CD4-positive, alpha-beta memory T cell (primary cell): ENCODE data around the gene ALDH7A1. TPM values are rescaled to one million over a fixed set of nuclear protein-coding genes. Genes with fewer than 3 reads are reported as not detected.
A peak's percentile ranks its signal among the peaks of the same experiment; 100 is the strongest.
"Not testable (repeated sequence)": the region's sequence is repeated elsewhere in the genome, so short reads cannot be mapped to it uniquely, and the experiment has no call there.

Experiments used
- CTCF ChIA-PET: fragments of 350-600 bp; sonication (Branson Sonifier 250); formaldehyde crosslinking; loops from one replicate; lab custom pipeline; 2021; ENCODE audit warnings: inconsistent platforms; ENCODE audit not compliant: partially characterized antibody; lab: Charles Lee
- POLR2A ChIA-PET: fragments of 350-600 bp; sonication (Branson Sonifier 250); formaldehyde crosslinking; loops from one replicate; lab custom pipeline; 2021; ENCODE audit not compliant: partially characterized antibody; lab: Charles Lee
- DNase-seq, 5 donors: peaks; one replicate each; pipeline versions ENCODE4 v3.0.0 to v3.0.0-alpha.2; 2020 to 2022; ENCODE audit warnings: mixed read lengths in 1 of 5
- H3K27ac ChIP-seq: one replicate; pipeline ENCODE4 v1.7.0; 2013; ENCODE audit warnings: low read depth, low read length
- H3K27me3 ChIP-seq: 2 replicates; pipeline ENCODE4 v1.7.0; 2013; ENCODE audit warnings: mild to moderate bottlenecking, low read length, moderate library complexity; ENCODE audit not compliant: insufficient read depth
- H3K36me3 ChIP-seq: 2 replicates; pipeline ENCODE4 v1.7.0; 2013; ENCODE audit warnings: mild to moderate bottlenecking, low read length, moderate library complexity; ENCODE audit not compliant: insufficient read depth
- H3K4me1 ChIP-seq: 2 replicates; pipeline ENCODE4 v1.7.0; 2013; ENCODE audit warnings: mild to moderate bottlenecking, low read length, moderate library complexity; ENCODE audit not compliant: insufficient read depth
- H3K4me3 ChIP-seq, 2 donors: one replicate each; pipeline ENCODE4 v1.7.0; 2013; ENCODE audit warnings: low read length in 2 of 2, mild to moderate bottlenecking in 1 of 2
- H3K9me3 ChIP-seq, 2 donors: one replicate each; pipeline ENCODE4 v1.7.0; 2013; ENCODE audit warnings: low read length in 2 of 2, control low read depth in 1 of 2; ENCODE audit not compliant: control insufficient read depth in 1 of 2
- H3K27ac Mint-ChIP-seq, 7 donors: one replicate each; pipeline ENCODE4 v1.8.0; 2020 to 2021; ENCODE audit warnings: mixed read lengths in 7 of 7, mild to moderate bottlenecking in 6 of 7, inconsistent platforms in 3 of 7, moderate library complexity in 3 of 7
- H3K27me3 Mint-ChIP-seq, 2 donors: one replicate each; pipeline ENCODE4 v1.8.0; 2020 to 2021; ENCODE audit warnings: mixed read lengths in 2 of 2
- H3K36me3 Mint-ChIP-seq, 2 donors: one replicate each; pipeline ENCODE4 v1.8.0; 2020 to 2021; ENCODE audit warnings: mixed read lengths in 2 of 2, inconsistent platforms in 1 of 2, mild to moderate bottlenecking in 1 of 2
- H3K4me1 Mint-ChIP-seq, 4 donors: one replicate each; pipeline ENCODE4 v1.8.0; 2020 to 2021; ENCODE audit warnings: mixed read lengths in 4 of 4, mild to moderate bottlenecking in 1 of 4
- H3K4me3 Mint-ChIP-seq, 8 donors: one replicate each; pipeline ENCODE4 v1.8.0; 2020 to 2021; ENCODE audit warnings: mixed read lengths in 8 of 8, mild to moderate bottlenecking in 7 of 8, moderate library complexity in 6 of 8, inconsistent platforms in 3 of 8
- H3K9me3 Mint-ChIP-seq, 8 donors: one replicate each; pipeline ENCODE4 v1.8.0; 2020 to 2021; ENCODE audit warnings: mixed read lengths in 8 of 8, mild to moderate bottlenecking in 5 of 8, inconsistent platforms in 3 of 8, moderate library complexity in 1 of 8
- intact Hi-C: fragments of 100-400 bp; cut with micrococcal nuclease; formaldehyde crosslinking; loops from one replicate; pipeline ENCODE4 v1.15.1; 2023
- polyA plus RNA-seq, 2 donors: library from polyadenylated mRNA; unstranded; fragments of 300-500 nt; fragmentation: Illumina TruSeq; gene quantifications; one replicate each; pipeline ENCODE4 v1.2.3, GENCODE V29; 2021
- total RNA-seq, 2 experiments: library from RNA; stranded (reverse); gene quantifications; one replicate each; pipeline ENCODE4 v1.2.3, GENCODE V29; 2021

The ALDH7A1 gene
- total and polyA plus RNA-seq, 4 experiments from 2014 or later = 1.3 to 4.8 (median 1.8) TPM

DNA sequence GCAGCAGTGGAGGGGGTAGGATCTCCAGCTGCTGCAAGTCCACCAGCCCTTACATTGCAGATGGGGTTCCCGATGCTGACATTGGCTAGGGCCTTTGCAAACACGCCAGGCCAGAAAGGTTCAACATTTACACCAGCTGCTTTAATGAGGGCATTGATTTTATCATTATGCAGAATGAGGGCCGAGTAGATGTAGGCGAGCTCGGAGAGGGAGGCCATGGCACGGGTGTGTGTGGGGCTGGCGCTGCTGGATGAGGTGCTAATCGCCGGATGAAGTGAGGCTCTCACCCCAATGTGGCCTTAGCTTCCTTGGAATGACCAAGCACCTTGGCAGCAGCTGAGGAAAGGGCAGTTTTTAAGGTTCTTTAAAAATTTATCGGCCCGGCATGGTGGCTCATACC, 33.1 kb upstream of the ALDH7A1 start:
- Mint-ChIP-seq H3K4me1 (peaks cover 0 to 2% (median 0%) of the 10 kb centered on the region in 4 donors), H3K4me3 (no peak overlapping the region), H3K36me3 (peaks cover 15 to 31% of the 10 kb centered on the region in 2 donors), H3K27me3 (no peaks in the 10 kb centered on the region), H3K9me3 (no peaks in the 10 kb centered on the region), H3K27ac (peak overlapping the region in 1 of 7 donors; percentile 37)
- Histone ChIP-seq H3K36me3 (peaks cover 7% of the 10 kb centered on the region), H3K9me3 (no peaks in the 10 kb centered on the region), H3K27ac (no peak overlapping the region), H3K27me3 (no peaks in the 10 kb centered on the region), H3K4me1 (no peaks in the 10 kb centered on the region), H3K4me3 (no peak overlapping the region)
- ChIA-PET CTCF (no interaction called here), POLR2A (no interaction called here)
- DNase-seq = no peak
- intact Hi-C loops = no loop called here

- POLR2A ChIA-PET = no interaction called here
- H3K27ac ChIP-seq = no peak overlapping the region
- no peak overlapping the region for H3K4me3 ChIP-seq
- CTCF ChIA-PET = interaction anchor here (1.2 kb wide), 1 partner anchor 24 kb away, joined by 3 read pairs; no protein-coding TSS in a partner anchor
- H3K4me1 Mint-ChIP-seq = peaks cover 0 to 2% (median 0%) of the 10 kb centered on the region in 4 donors
- no peaks in the 10 kb centered on the region for H3K9me3 Mint-ChIP-seq
- H3K36me3 Mint-ChIP-seq = peaks cover 15 to 53% of the 10 kb centered on the region in 2 donors
- H3K9me3 ChIP-seq = no peaks in the 10 kb centered on the region
- H3K4me3 Mint-ChIP-seq = no peak overlapping the region
- no peaks in the 10 kb centered on the region for H3K27me3 Mint-ChIP-seq
- peaks cover 18% of the 10 kb centered on the region for H3K36me3 ChIP-seq
- no peaks in the 10 kb centered on the region for H3K4me1 ChIP-seq
- H3K27me3 ChIP-seq = no peaks in the 10 kb centered on the region
- intact Hi-C loops = no loop called here
- H3K27ac Mint-ChIP-seq = no peak overlapping the region
- no peak for DNase-seq
These were observed 29.5 kb upstream of the ALDH7A1 start for GRCh38 chr5:126624534-126624933.

DNA sequence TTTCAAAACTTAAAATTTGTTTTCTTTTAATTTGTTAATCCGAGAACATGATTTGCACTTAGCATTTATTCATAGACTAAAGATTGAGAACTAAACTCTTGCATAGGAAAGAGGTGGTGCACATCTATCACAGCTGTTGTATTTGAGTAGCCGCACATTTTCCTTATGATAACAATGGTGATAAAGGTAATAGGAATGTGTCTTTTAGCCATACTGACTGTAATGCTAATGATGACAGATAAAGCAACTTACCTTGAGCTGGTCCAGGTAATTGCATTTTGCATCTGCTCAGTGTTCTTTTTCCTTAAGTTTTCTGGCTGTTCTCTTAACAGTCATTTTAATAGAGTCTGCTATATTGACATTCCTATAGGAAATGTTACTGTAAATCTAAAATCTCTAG, 24.8 kb upstream of the ALDH7A1 start:
- H3K9me3 ChIP-seq = no peaks in the 10 kb centered on the region
- H3K27me3 ChIP-seq = no peaks in the 10 kb centered on the region
- H3K27ac ChIP-seq = no peak overlapping the region
- peaks cover 19% of the 10 kb centered on the region for H3K36me3 ChIP-seq
- ChIA-PET CTCF (no interaction called here), POLR2A (interaction anchor here (1.4 kb wide), 1 partner anchor 9 kb away, joined by 3 read pairs; no protein-coding TSS in a partner anchor)
- Mint-ChIP-seq H3K4me3 (no peak overlapping the region), H3K27me3 (no peaks in the 10 kb centered on the region), H3K36me3 (peaks cover 14 to 68% of the 10 kb centered on the region in 2 donors), H3K27ac (peak overlapping the region in 1 of 7 donors; percentile 36), H3K9me3 (no peaks in the 10 kb centered on the region), H3K4me1 (peaks cover 0 to 8% (median under 1%) of the 10 kb centered on the region in 4 donors)
- intact Hi-C loops = no loop called here
- no peak for DNase-seq
- H3K4me3 ChIP-seq = no peak overlapping the region
- no peaks in the 10 kb centered on the region for H3K4me1 ChIP-seq

GRCh38 chr5:126617603-126618002, 22.6 kb upstream of the ALDH7A1 start:
- H3K4me1 ChIP-seq, H3K27ac ChIP-seq, H3K4me3 Mint-ChIP-seq, intact Hi-C loops, H3K27me3 ChIP-seq, H3K27ac Mint-ChIP-seq, H3K27me3 Mint-ChIP-seq, H3K4me3 ChIP-seq, POLR2A ChIA-PET, H3K9me3 ChIP-seq, H3K9me3 Mint-ChIP-seq, CTCF ChIA-PET, DNase-seq: not testable (repeated sequence)
- Mint-ChIP-seq H3K4me1 (peaks cover 2 to 19% (median 7%) of the 10 kb centered on the region in 4 donors), H3K36me3 (peaks cover 7 to 65% of the 10 kb centered on the region in 2 donors)
- peaks cover 22% of the 10 kb centered on the region for H3K36me3 ChIP-seq

GRCh38 chr5:126615286-126615685, 20.3 kb upstream of the ALDH7A1 start:
- Histone ChIP-seq H3K9me3 (no peaks in the 10 kb centered on the region), H3K27me3 (no peaks in the 10 kb centered on the region), H3K4me1 (no peaks in the 10 kb centered on the region), H3K36me3 (peaks cover 23% of the 10 kb centered on the region), H3K4me3 (no peak overlapping the region), H3K27ac (no peak overlapping the region)
- intact Hi-C loops = no loop called here
- ChIA-PET CTCF (interaction anchor here (0.6 to 1.1 kb wide), 2 partner anchors 8 to 20 kb away, joined by 3 read pairs; partner anchors contain the start of gene ALDH7A1), POLR2A (no interaction called here)
- no peaks in the 10 kb centered on the region for H3K9me3 Mint-ChIP-seq
- peak overlapping the region in 1 of 7 donors; percentile 17 for H3K27ac Mint-ChIP-seq
- DNase-seq = no peak
- peaks cover 9 to 36% (median 18%) of the 10 kb centered on the region in 4 donors for H3K4me1 Mint-ChIP-seq
- no peaks in the 10 kb centered on the region for H3K27me3 Mint-ChIP-seq
- H3K4me3 Mint-ChIP-seq = no peak overlapping the region
- H3K36me3 Mint-ChIP-seq = peaks cover 21 to 70% of the 10 kb centered on the region in 2 donors

DNA sequence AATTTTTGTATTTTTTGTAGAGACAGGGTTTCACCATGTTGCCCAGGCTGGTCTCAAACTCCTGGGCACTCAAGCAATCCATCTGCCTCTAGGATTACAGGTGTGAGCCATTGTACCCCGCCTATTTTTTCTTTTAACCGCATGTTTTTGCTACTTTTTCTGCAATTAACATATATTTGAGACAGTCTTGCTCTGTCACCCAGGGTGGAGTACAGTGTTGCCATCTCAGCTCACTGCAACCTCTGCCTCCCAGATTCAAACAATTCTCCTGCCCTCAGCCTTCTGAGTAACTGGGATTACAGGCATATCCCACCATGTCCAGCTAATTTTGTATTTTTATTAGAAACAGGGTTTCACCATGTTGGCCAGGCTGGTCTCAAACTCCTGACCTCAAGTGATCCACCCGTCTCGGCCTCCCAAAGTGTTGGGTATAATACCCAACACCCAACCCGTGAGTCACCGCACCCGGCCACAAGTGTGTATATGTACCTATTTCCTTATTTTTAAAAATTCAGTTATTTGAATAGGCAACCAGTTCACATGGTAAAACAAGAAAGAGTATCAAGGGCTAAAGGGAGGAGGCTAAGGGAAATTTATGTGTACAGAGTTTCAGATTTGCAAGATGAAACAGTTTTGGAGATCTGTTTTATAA, 19.0 kb upstream of the ALDH7A1 start:
- no peaks in the 10 kb centered on the region for H3K9me3 ChIP-seq
- Mint-ChIP-seq H3K36me3 (peaks cover 25 to 66% of the 10 kb centered on the region in 2 donors), H3K9me3 (no peaks in the 10 kb centered on the region), H3K4me1 (peaks cover 12 to 42% (median 22%) of the 10 kb centered on the region in 4 donors), H3K4me3 (no peak overlapping the region), H3K27ac (peak overlapping the region in 2 of 7 donors; percentile 2 to 57), H3K27me3 (no peaks in the 10 kb centered on the region)
- no peaks in the 10 kb centered on the region for H3K27me3 ChIP-seq
- no peaks in the 10 kb centered on the region for H3K4me1 ChIP-seq
- CTCF ChIA-PET = no interaction called here
- POLR2A ChIA-PET = no interaction called here
- H3K27ac ChIP-seq = no peak overlapping the region
- intact Hi-C loops = no loop called here
- H3K4me3 ChIP-seq = no peak overlapping the region
- no peak for DNase-seq
- H3K36me3 ChIP-seq = peaks cover 27% of the 10 kb centered on the region

DNA sequence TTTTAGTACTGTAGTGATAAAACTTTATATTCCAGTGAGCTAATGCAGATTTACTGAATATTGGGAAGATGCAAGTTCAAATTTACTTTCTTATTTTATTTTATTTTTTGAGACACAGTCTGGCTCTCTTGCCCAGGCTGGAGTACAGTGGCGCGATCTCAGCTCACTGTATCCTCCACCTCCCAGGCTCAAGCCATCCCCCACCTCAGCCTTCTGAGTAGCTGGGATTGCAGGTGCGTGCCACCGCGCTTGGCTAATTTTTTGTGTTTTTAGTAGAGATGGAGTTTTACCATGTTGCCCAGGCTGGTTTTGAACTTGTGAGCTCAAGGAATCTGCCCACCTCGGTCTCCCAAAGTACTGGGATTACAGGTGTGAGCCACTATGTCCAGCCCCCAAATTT, 15.6 kb upstream of the ALDH7A1 start:
- intact Hi-C loops = no loop called here
- H3K4me1 Mint-ChIP-seq = peaks cover 24 to 64% (median 39%) of the 10 kb centered on the region in 4 donors
- H3K9me3 Mint-ChIP-seq = no peaks in the 10 kb centered on the region
- H3K9me3 ChIP-seq = no peaks in the 10 kb centered on the region
- H3K4me1 ChIP-seq = peaks cover 16% of the 10 kb centered on the region
- no peak for DNase-seq
- no peak overlapping the region for H3K27ac ChIP-seq
- CTCF ChIA-PET = interaction anchor here (2.7 kb wide), 1 partner anchor 10 kb away, joined by 21 read pairs; the partner anchor contains the start of gene PHAX
- no peak overlapping the region for H3K4me3 ChIP-seq
- no peaks in the 10 kb centered on the region for H3K27me3 Mint-ChIP-seq
- H3K27ac Mint-ChIP-seq = peak overlapping the region in 1 of 7 donors; percentile 15
- H3K36me3 ChIP-seq = peaks cover 30% of the 10 kb centered on the region
- H3K27me3 ChIP-seq = no peaks in the 10 kb centered on the region
- peaks cover 33 to 70% of the 10 kb centered on the region in 2 donors for H3K36me3 Mint-ChIP-seq
- H3K4me3 Mint-ChIP-seq = no peak overlapping the region
- POLR2A ChIA-PET = interaction anchor here (0.7 to 1.0 kb wide), 2 partner anchors 9 to 168 kb away, joined by 3 read pairs; no protein-coding TSS in a partner anchor
